ENCODE measurements around the gene RALGPS1.

Gene RALGPS1

DNA sequence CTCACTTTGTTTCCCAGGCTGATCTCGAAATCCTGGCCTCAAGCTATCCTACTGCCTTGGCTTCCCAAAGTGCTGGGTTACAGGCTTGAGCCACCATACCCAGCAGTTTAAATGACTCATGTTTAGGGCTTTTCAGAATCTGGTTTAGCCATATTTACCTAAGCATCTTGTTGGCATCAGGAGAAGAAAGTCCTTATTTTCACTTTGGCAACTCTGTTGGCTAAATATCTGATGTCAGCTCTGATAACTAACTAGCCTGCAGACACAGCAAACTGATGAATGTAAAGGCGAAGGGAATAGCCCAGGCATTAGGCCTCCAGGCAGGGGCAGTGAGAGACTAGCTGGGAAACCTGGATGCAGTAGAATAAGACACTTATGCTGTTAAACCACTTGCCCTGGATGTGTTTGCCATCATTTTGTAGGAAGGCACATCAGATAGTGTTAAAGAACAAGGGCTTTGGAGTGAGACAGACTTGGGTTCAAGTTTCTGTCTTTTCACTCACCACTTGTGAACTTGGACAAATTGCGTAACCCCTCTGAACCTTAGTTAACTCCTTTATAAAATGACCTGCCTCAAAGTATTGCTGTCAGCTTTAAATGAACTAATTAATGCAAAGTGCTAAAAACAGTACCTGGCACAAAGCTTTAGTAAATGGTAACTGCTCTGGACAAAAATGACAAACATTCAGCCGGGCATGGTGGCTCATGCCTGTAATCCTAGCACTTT, 315.3 kb downstream of the RALGPS1 start:
- no peak for DNase-seq (ENCODE audit: low read depth)

DNA sequence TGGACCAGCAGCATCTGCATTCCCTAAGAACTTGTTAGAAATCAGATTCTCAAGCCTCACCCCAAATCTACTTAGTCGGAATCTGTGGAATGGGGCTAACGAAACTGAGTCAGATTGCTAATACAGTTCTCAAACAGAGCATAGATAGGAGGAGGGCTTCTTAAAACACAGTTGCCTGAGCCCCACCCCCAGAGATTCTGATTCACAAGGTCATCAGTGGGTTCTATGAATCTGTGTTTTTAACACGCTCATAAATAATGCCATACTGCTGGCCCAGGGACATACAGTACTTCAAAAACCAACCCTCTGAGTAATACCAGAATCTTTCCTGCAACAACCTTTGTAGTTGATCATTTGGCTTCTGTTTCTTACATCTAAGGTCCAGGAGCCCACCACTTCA, 317.1 kb downstream of the RALGPS1 start:
- no peak for DNase-seq (ENCODE audit: low read depth)

DNA sequence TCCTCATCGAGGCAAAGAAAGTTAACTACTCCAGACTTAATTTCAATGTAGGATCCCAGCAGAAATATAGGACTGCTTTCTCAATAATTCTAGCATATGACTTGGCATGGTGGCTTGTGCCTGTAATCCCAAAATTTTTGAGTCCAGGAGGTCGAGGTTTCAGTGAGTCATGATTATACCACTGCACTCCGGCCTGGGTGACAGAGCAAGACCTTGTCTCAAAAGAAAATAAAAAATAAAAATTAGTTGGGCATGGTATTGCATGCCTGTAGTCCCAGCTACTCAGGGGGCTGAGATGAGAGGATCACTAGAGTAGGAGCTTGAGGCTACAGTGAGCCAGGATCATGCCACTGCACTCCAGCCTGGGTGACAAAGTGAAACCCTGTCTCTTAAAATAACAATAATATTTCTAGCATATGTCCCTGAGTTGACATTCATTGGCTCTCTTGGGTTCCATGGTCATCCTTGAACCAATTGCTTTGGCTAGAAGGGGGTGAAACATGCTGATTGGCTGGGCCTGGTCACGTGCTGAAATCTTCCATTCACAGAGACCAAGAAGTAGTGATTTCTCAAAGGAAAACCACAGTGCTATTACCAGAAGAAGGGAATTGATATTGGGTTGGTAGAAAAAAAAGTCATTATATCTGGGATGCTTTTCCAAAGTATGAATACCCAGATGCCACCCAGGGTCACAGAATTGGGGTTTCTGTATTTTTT, 318.4 kb downstream of the RALGPS1 start:
- no peak for DNase-seq (ENCODE audit: low read depth)

DNA sequence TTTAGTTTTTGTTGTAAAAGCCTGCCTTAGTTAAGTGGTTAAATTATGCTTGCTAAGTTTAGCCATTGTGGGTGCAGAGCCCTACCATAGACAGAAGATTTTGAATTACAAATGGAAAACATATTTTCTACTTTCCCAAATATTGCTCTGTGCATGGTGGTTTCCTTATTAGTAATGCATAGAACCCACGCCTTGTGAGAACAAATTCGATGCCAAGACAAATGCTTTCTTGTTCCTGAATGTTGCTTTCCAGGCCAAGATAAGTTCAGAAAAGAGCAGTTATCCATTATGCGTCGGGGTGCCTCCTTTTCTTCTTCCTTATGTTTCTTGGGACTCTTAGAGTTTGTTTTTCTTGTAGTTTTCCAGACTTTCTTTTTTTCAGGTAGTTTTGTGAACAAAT, 319.0 kb downstream of the RALGPS1 start:
- no peak for DNase-seq (ENCODE audit: low read depth)

DNA sequence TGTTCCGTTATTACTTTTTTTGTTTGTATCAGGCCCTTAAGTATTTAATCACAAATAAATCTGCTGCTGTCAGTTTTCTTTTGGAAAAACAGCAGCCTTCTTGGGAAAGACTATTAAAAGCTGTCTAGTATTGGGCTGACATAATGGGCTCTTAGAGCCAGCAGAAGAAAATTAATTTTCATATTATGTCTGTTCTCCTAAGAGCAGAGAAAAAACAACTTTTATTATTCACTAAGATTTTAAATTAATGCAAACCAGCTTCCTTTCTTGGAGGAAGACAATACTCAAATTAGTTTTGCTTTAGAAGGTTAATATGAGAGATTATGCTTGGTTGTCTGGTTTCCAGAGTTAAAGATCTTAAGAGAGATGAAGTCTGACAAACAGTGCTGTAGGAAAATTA, 319.4 kb downstream of the RALGPS1 start:
- no peak for DNase-seq (ENCODE audit: low read depth)

DNA sequence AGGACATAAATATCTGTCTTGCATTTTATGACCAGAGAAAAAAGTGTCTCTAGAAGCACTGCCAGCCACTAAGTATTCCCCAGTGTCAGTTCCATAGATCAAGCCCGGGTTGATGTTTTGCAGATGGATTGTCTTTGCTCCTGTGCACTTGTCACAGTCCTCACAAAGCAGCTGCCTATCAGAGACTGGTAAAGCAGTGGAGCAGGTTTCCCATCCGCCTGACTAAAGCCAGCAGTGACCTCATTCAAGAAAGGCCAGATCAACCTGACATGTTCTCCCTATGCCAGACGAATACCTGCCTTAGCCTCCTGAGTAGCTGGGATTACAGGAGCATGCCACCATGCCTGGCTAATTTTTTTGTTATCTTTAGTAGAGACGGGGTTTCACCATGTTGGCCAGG, 323.2 kb downstream of the RALGPS1 start:
- no peak for DNase-seq (ENCODE audit: low read depth)

DNA sequence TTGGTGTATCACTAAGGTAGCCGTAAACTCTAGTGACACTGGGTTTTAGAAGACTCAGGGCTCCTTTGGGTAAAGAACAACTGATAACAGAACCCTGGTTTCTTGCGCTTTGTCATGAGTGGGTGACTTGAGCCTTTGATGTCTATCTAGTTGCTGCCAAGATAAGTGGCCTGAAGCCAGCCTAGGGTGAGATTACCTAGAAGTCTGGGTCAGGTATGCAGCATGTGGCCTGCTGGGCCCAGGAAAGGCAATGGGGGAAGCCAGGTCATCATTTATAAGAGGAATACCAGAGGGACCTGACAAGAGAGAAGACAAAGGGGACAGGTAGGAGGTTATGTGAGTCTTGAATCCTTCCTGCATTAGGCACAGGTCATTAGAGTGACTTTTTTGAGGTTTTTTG, 326.8 kb downstream of the RALGPS1 start:
- DNase-seq (ENCODE audit: low read depth), result no peak

DNA sequence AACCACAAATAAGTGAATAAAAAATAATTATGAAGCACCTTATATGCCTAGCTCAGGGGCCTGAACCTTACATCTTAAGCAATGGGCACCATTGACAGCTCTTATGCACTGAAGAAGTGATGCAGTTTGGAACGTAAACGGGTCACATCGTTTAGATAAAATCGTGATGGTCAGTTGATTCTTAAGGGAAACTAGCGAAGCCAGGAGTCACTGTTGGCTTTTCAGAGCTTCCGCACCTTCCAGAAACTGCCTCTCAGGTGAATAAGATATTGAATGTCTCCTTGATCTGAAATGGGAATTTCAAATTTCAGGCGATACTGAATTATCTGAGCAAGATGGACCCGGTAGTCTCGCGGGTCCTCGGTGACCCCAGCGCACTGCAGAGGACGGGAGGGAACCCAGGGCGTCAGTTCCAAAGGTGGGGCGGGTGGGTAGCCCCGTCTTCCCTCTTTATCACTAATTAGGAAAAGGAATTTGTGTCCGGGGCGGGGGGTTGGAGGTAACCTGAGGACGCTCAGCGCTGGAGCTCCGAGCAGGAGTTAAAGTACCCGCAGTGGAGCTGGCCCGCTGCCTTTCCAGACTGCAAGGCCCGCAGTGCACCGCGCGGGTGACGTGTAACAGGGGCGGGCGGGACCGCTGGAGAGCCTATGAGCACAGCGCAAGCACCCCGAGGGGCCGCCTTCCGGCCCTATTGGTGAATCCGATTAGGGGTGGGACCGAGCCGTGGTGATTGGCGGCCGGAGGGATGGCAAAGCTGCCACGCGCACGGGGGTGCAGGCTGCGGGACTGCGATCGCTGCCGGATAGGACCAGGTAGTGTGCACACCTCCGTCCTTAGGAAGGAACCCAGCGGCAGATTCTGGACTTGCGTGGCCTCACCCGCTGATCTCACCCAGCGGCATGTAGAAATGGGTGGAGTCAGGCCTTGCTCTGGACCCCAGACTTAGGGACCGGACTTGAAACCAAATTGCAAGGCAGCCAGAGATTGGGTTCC, 330.3 kb downstream of the RALGPS1 start:
- DNase-seq (ENCODE audit: low read depth), result peak; percentile 90

DNA sequence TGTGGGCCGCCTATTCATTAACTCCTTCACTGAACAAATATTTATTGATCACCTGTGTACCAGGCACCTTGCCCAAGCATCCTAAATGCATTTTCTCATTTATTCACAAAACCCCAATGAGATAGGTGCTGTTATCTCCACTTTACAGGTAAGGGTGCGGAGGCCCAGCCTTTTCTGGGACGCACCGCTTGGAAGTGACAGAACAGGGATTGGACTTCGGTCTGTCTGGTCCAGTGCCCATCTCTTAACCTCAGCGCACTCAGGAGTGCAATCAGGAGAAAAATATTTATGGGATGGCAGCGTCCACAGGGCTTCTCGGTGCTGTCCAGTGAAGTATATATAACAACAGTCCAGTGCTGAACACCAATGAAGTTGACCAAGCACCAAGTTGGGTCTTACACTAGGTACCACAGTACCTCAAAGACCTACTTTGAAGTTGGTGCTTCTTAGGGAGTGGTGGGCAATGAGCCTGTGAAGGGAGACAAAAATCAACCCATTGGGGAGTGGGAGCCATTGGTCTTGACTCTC, 331.1 kb downstream of the RALGPS1 start:
- DNase-seq (ENCODE audit: low read depth), result no peak

DNA sequence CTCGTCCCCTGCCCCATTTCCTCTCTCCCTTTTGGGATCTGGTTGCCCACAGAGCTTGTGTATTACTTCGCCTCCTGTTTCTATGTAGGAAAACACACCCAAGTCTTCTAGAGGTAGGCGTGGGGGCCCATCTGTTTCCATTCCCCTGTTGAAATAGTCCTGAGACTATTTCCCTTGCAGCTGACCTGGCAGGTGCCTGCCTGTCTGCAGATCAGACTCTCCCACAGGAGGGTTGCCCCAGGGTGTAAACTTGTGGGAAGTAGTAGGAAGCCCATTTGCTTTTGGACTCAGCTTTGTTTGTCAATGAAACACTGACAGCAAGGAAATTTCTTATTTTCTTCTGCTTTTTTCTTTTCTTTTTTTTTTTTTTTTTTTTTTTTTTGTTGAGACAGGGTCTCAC, 333.7 kb downstream of the RALGPS1 start:
- DNase-seq (ENCODE audit: low read depth), result no peak

DNA sequence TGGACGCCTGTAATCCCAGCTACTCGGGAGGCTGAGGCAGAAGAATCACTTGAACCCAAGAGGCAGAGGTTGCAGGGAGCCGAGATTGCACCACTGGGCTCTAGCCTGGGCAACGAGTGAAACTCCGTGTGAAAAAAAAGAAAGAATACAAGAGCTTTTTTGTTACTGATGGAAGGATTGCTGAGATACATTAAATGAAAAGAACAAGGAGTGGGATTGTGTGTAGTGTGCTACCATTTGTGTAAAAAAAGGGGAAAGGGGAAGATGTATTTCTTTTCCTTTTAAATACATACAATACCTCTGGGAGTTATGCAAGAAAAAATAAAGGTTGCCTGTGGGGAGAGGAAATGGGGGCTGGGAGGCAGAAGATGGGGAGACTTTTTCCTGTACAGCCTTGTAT, 335.3 kb downstream of the RALGPS1 start:
- DNase-seq (ENCODE audit: low read depth), result no peak

DNA sequence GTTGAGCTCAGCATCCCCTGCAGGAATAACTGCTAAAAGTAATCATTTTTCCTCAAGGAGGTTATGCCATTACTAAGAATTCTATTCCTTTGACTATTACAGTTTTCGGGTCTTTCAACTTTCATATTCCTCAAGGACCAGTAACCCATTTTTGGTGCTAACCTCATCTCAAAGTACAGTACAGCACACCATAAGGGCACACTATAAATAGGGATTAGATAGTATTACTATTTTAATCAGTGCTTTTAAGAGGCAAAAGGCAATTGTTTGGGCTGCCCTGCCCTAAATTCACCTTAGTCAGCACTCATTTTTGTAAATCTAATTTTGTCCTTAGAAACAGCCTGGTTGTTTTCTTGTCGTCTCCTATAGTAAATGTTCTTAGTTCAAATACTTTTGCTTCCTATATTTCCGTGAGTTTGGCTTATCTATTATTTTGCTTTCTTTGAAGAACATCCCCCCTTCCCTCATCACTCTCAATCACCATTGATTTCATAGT, 336.4 kb downstream of the RALGPS1 start:
- no peak for DNase-seq (ENCODE audit: low read depth)

DNA sequence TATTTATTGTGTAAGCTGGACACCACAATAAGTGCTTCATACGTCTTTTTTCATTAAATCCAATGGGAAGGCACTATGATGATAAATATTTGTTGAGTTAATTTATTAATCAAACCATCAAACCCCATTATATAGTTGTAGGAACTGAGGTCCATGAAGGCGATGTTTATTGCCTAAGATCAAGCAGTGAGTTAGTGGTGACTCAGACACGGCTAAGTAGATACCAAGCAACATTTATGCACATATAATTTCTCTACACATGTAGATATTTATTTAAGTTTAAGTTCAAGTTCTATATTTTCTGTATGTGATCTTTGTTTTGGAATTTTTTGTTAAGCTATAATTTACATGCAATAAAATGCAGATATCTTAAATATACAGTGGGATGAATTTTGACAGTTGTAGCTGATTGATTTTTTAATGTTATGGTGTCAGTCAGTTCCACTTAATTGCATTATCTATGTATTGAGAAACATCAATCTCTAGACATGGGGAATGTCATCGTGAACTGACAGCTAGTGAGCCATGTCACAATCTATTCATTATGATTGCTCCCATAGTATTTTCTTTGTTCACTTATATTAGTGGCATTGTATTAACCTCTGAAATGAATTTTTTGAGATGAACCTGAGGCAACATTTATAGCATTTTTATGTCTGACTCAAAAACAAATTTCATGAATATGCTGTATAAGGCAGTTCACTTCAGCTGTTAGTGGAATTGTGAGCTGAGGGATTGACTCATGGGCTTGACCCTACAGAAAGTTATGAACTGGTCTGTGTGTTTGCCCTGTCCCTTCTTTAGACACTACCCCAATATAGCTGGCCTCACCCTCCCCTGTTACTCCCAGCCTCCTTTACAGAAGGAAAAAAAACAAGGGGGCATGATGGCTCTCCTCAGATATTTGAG, 338.1 kb downstream of the RALGPS1 start:
- DNase-seq (ENCODE audit: low read depth), result no peak

DNA sequence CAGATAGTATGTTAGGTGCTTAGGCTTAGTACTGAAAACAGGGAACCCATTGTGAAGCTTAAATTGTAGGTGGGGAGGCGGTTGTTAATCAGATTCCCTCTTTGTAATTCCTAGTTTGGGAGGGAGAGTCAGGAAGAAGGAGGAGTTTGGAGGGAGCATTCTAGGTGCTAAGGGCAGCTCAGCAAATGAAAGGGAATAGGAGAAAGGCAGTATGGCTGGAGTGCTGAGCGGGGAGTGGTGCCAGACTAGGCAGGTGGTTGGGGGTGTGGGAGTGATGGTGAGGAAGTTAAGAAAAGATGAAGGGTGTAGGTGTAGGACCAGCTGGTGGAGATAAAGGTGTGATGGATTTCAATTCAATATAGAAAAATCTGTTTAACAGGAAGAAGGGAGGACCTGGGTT, 338.9 kb downstream of the RALGPS1 start:
- DNase-seq (ENCODE audit: low read depth), result no peak

DNA sequence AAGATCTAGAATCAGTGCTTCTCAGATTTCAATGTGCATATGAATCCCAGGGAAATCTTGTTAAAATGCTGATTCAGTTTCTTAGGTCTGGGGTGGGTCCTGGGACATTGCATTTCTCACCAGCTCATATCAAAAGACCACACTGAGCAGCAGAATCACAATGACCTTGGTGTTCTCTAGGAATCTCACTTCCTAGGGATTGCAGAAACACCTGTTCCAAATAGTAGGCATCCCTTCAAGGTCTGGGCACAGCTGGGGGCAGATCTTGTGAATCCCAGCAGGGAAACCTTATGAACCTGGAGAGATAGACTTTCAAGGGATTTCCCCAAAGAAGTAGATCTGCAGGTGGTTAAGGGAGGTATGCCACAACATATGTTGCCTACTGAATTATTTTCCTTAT, 341.1 kb downstream of the RALGPS1 start:
- DNase-seq (ENCODE audit: low read depth), result no peak

DNA sequence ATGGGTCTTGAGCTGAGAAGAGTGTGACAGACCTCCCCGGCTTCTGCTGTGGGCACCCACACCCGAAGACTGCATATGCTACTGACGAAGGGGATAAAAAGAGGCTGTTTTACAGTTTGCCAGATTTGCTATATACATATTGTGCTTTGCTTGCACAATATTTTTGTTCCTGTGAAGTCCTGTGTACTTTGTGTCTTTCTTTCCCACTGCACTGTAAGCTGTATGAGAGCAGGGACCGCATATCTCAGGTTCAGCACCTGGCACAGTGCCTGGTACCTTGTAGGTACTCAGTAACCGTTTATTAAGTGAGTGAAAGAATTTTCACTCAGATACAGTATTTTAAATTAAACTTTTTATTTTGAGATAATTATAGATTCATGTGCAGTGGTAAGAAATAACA, 341.7 kb downstream of the RALGPS1 start:
- DNase-seq (ENCODE audit: low read depth), result no peak

DNA sequence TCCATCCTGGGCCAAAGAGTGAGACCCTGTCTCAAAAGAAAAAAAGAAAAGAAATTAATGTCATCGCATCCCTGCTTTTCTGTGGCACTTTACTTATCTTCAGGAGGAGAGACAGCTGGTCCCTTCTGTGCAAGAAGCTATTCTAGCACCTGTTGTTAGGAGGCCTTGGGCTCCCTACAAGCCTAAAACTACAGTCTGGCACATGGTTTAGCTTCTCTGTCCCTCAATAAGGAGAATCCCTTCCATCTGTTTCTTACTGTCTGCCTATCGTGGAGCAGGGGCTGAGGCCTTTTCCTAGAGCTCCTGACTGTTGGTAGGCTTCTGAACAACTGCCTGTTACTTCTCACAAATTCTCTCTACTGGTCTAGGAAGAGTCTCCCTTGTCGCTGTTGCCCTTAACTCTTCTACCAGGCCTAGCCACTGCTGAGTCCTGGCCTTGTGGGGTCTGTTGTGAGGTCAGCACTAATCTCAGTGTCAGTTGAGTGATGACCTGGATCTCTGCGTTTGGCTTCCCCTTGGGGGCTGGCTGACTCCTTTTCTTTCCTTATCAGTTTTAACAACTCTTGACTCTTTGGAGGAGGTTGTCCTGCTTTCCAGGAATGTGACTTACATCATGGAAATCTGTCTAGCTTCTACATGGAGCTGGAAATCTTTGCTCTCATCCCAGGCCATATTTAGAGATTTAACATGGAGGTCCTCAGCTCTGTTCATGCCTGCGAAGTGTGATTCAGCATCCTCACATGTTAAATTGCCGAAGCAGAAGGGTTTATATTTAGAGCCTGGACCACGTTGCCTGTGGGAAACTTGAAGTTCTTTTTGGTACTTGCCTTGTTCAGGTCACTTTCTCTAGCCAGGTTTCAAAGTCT, 344.3 kb downstream of the RALGPS1 start:
- DNase-seq (ENCODE audit: low read depth), result no peak

DNA sequence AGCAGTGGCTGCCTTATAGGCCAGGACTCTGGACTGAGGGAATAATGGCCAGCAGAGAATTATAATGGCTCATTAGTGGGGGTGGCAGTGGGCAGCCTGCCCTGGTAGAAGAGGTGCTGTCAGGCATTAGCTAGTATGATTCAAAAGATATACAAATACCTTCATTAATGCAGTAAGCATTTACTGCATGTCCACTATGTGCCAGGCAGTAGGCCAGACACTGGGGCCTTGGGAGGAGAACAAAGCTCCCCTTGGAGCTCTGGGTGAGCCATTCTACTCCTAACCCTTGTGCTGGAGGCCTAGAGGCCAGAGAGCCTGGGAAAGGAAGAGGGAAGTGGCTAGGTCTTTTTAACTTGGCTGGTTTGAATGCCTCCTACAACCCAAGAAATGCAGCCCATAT, 348.0 kb downstream of the RALGPS1 start:
- no peak for DNase-seq (ENCODE audit: low read depth)

DNA sequence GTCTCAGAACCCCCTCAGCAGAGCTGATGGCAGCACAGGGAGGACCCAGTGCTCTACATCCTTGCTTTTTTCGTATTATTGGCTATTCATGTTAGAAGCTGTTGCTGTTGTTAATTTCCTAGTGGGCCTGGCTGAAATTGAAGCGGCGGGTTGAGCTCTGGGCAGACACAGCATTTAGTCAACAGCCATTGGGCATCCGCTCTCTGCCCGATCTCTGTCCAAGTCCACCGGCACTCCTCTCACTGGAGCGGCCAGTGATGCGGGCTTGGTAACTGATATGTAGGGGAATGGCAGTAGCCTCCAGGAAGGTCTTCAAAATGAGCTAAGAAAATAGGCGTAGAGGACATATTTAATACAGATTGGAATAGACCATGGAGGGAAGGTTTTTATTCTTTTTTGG, 348.7 kb downstream of the RALGPS1 start:
- DNase-seq (ENCODE audit: low read depth), result no peak

DNA sequence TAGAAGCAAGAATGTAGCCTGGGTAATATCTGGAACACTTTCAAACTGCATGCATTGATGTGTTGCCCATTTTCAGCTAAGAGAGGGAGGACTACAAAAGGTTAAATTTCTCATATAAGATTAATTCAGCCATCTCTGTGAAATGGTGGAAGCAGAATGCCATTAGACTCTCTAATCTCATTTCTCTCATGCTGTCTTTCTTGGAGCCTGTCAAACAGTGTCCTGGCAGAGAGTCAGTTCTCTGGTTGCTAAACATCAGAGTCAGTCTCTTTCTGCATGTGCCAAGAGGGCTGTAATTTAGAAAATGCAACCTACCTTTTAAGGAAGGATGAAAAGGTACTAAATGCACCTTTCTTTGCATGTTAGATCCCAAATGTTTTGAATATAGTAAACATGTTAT, 349.1 kb downstream of the RALGPS1 start:
- no peak for DNase-seq (ENCODE audit: low read depth)

Data from T-helper 22 cell (primary cell).